Neural progenitor cell (in vitro differentiated cells): ENCODE results near the gene TRAF3. TPM values are rescaled to one million over a fixed set of nuclear protein-coding genes. Genes with fewer than 3 reads are reported as not detected.

ENCODE experiments used
- DNase-seq: peaks from one replicate; pipeline ENCODE4 v3.0.0-alpha.2; 2016; ENCODE audit warnings: low spot score
- H2AFZ ChIP-seq: fragments of 200-600 bp; sonication (generic); replicated peaks from 2 replicates; pipeline ENCODE4 v1.6.1; 2016; ENCODE audit warnings: antibody characterized with exemption
- H3F3A ChIP-seq: fragments of 200-600 bp; sonication (generic); 2 replicates; pipeline ENCODE4 v1.6.1; 2016; ENCODE audit warnings: antibody characterized with exemption, low read depth
- H3K27ac ChIP-seq: fragments of 200-600 bp; sonication (generic); 2 replicates; pipeline ENCODE4 v1.5.1; 2016; ENCODE audit warnings: mild to moderate bottlenecking
- H3K27me3 ChIP-seq: fragments of 200-600 bp; sonication (generic); 2 replicates; pipeline ENCODE4 v1.6.1; 2016; ENCODE audit warnings: mild to moderate bottlenecking, moderate library complexity
- H3K36me3 ChIP-seq: fragments of 200-600 bp; sonication (generic); 2 replicates; pipeline ENCODE4 v1.5.1; 2016
- H3K4me1 ChIP-seq: fragments of 200-600 bp; sonication (generic); 2 replicates; pipeline ENCODE4 v1.6.1; 2016; ENCODE audit warnings: mixed run types
- H3K4me2 ChIP-seq: fragments of 200-600 bp; sonication (generic); 2 replicates; pipeline ENCODE4 v1.6.1; 2016
- H3K4me3 ChIP-seq: fragments of 200-600 bp; sonication (generic); 2 replicates; pipeline ENCODE4 v1.5.1; 2016
- H3K79me2 ChIP-seq: fragments of 200-600 bp; sonication (generic); 2 replicates; pipeline ENCODE4 v1.6.1; 2016; ENCODE audit warnings: low read depth
- H3K9ac ChIP-seq: fragments of 200-600 bp; sonication (generic); 2 replicates; pipeline ENCODE4 v1.6.1; 2016
- H3K9me3 ChIP-seq: fragments of 200-600 bp; sonication (generic); 2 replicates; pipeline ENCODE4 v1.5.1; 2016; ENCODE audit warnings: low read depth
- H4K20me1 ChIP-seq: fragments of 200-600 bp; sonication (generic); 2 replicates; pipeline ENCODE4 v1.6.1; 2016; ENCODE audit warnings: low read depth
- H3K27ac Mint-ChIP-seq: 3 replicates; pipeline ENCODE4 v1.8.0; 2021; ENCODE audit warnings: mixed read lengths
- H3K27me3 Mint-ChIP-seq: 2 replicates; pipeline ENCODE4 v1.8.0; 2022; ENCODE audit warnings: low read depth, mild to moderate bottlenecking, inconsistent platforms, moderate library complexity, mixed read lengths; ENCODE audit not compliant: insufficient read depth
- H3K36me3 Mint-ChIP-seq: 3 replicates; pipeline ENCODE4 v1.8.0; 2021; ENCODE audit warnings: mixed read lengths
- H3K4me1 Mint-ChIP-seq: 3 replicates; pipeline ENCODE4 v1.8.0; 2021; ENCODE audit warnings: mixed read lengths
- H3K4me3 Mint-ChIP-seq: 3 replicates; pipeline ENCODE4 v1.8.0; 2021; ENCODE audit warnings: mild to moderate bottlenecking, moderate library complexity, mixed read lengths
- H3K9me3 Mint-ChIP-seq: 3 replicates; pipeline ENCODE4 v1.8.0; 2020; ENCODE audit warnings: mixed read lengths
- EZH2 ChIP-seq: fragments of 200-600 bp; sonication (generic); IDR thresholded peaks from 2 replicates; pipeline ENCODE4 v1.6.1; 2017; ENCODE audit warnings: antibody characterized with exemption, mild to moderate bottlenecking, moderate library complexity
- EZH2phosphoT487 ChIP-seq: fragments of 200-600 bp; sonication (generic); IDR thresholded peaks from 2 replicates; pipeline ENCODE4 v1.6.1; 2017; ENCODE audit warnings: antibody characterized with exemption
- total RNA-seq: library from RNA; depleted of rRNA; stranded (reverse); fragments of >200 nt; gene quantifications from 2 replicates; pipeline ENCODE4 v1.2.3, GENCODE V29; 2015; ENCODE audit warnings: low replicate concordance
- TF ChIP-seq, protein P1 (sequence below): fragments of 200-600 bp; sonication (generic); IDR thresholded peaks from 2 replicates; pipeline ENCODE4 v1.5.1; 2017; ENCODE audit warnings: antibody characterized with exemption, mild to moderate bottlenecking

Gene TRAF3
- total RNA-seq, 1 donor from 2014 or later: 18.1 TPM

DNA sequence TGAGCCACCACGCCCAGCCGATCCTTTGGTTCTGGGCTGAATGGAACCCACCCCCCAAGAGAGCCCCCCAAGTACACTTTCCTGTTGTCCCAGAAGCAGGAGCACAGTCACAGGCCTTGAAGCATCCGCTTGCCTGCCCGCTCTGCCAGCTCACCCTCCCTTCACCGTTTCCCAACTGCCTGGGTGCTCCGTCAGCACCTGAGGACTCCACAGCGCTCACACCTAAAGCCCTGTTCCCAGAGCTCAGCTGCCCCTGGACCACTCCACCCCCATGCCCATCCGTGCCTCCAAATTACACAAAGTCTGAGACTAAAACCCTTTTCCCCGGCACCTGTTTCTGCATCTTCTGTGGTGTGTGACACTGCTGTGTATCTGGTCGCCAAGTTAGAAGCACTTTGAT is 44.3 kb upstream of the TRAF3 start:
- no peaks in the 10 kb centered on the region for H3K4me1 ChIP-seq
- TF ChIP-seq EZH2phosphoT487 (no peak), EZH2 (no peak)
- TF ChIP-seq, protein P1, sequence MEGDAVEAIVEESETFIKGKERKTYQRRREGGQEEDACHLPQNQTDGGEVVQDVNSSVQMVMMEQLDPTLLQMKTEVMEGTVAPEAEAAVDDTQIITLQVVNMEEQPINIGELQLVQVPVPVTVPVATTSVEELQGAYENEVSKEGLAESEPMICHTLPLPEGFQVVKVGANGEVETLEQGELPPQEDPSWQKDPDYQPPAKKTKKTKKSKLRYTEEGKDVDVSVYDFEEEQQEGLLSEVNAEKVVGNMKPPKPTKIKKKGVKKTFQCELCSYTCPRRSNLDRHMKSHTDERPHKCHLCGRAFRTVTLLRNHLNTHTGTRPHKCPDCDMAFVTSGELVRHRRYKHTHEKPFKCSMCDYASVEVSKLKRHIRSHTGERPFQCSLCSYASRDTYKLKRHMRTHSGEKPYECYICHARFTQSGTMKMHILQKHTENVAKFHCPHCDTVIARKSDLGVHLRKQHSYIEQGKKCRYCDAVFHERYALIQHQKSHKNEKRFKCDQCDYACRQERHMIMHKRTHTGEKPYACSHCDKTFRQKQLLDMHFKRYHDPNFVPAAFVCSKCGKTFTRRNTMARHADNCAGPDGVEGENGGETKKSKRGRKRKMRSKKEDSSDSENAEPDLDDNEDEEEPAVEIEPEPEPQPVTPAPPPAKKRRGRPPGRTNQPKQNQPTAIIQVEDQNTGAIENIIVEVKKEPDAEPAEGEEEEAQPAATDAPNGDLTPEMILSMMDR: no peak
- no peaks in the 10 kb centered on the region for H3K79me2 ChIP-seq
- Mint-ChIP-seq H3K36me3 (peaks cover 19% of the 10 kb centered on the region), H3K27ac (peak overlapping the region; percentile 42), H3K4me1 (peaks cover 2% of the 10 kb centered on the region), H3K9me3 (no peaks in the 10 kb centered on the region), H3K27me3 (peaks cover 4% of the 10 kb centered on the region), H3K4me3 (no peak overlapping the region)
- no peaks in the 10 kb centered on the region for H3K27me3 ChIP-seq
- H3K27ac ChIP-seq: no peak overlapping the region
- no peak overlapping the region for H2AFZ ChIP-seq
- H3F3A ChIP-seq: no peaks in the 10 kb centered on the region
- H3K4me2 ChIP-seq: no peak overlapping the region
- no peak for DNase-seq
- H4K20me1 ChIP-seq: peaks cover 8% of the 10 kb centered on the region
- H3K36me3 ChIP-seq: no peaks in the 10 kb centered on the region
- no peak overlapping the region for H3K9ac ChIP-seq
- H3K4me3 ChIP-seq: no peak overlapping the region
- no peaks in the 10 kb centered on the region for H3K9me3 ChIP-seq

DNA sequence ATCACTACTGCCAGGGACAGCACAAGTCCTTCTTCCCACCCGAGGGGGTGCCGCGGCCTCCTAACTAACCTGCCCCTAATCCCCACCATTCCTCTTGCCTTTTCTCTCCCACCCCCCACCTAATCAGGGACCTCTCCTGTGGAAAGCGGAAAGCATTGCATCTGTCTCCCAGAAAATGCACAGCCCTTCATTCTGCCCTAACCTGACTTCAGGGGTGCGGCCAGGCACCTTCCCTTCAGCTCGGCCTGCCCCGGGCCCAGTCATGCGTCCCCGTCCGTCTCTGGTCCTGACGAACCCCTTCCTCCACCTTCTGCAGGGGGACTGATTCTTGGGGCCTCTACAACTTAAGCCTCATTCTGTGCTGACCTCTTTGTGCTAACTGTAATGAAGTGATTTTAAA is 43.9 kb upstream of the TRAF3 start:
- no peak for DNase-seq
- TF ChIP-seq EZH2: no peak
- TF ChIP-seq, protein P1: no peak
- TF ChIP-seq EZH2phosphoT487: no peak
- no peak overlapping the region for H2AFZ ChIP-seq

DNA sequence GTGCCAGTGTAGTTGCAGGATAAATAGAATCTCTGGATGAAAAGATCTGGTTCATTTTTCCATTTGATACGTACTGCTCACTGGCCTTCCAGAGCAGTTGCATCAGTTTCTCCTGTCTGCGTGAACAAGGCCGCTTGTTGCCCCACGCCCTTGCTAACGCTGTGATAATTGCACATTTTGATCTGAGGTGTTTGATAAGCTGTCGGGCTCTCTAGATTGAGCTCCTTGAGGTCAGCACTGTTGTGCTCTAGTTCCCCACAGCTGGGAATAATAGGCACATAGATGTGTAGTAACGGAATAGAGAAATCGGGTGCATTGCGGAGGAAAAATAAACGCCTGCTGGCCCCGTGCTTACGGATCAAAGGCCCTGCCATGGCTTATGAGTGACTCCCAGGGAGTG is 42.8 kb upstream of the TRAF3 start:
- TF ChIP-seq EZH2phosphoT487 (no peak), EZH2 (no peak)
- TF ChIP-seq, protein P1: no peak

More for the DNA sequence above, 43.9 kb upstream of the TRAF3 start:
- Mint-ChIP-seq H3K4me1 (peaks cover 2% of the 10 kb centered on the region), H3K27me3 (peaks cover 4% of the 10 kb centered on the region), H3K4me3 (no peak overlapping the region), H3K27ac (peak overlapping the region; percentile 42), H3K36me3 (peaks cover 18% of the 10 kb centered on the region), H3K9me3 (no peaks in the 10 kb centered on the region)
- H3K4me3 ChIP-seq: no peak overlapping the region
- H3K4me1 ChIP-seq: no peaks in the 10 kb centered on the region
- no peak overlapping the region for H3K4me2 ChIP-seq
- no peak overlapping the region for H3K27ac ChIP-seq
- H3F3A ChIP-seq: no peaks in the 10 kb centered on the region
- peaks cover 8% of the 10 kb centered on the region for H4K20me1 ChIP-seq
- no peaks in the 10 kb centered on the region for H3K36me3 ChIP-seq
- no peak overlapping the region for H3K9ac ChIP-seq
- H3K79me2 ChIP-seq: no peaks in the 10 kb centered on the region
- H3K27me3 ChIP-seq: no peaks in the 10 kb centered on the region
- no peaks in the 10 kb centered on the region for H3K9me3 ChIP-seq

More for the DNA sequence above, 42.8 kb upstream of the TRAF3 start:
- no peak for DNase-seq
- H3K4me3 Mint-ChIP-seq: no peak overlapping the region
- H3K36me3 Mint-ChIP-seq: peaks cover 18% of the 10 kb centered on the region
- H3K27ac Mint-ChIP-seq: no peak overlapping the region
- no peak overlapping the region for H2AFZ ChIP-seq
- H3F3A ChIP-seq: no peaks in the 10 kb centered on the region
- peaks cover 6% of the 10 kb centered on the region for H3K27me3 Mint-ChIP-seq
- H3K4me3 ChIP-seq: no peak overlapping the region
- H3K9ac ChIP-seq: no peak overlapping the region
- peaks cover 2% of the 10 kb centered on the region for H3K4me1 Mint-ChIP-seq
- H3K4me2 ChIP-seq: no peak overlapping the region
- H3K36me3 ChIP-seq: no peaks in the 10 kb centered on the region
- no peaks in the 10 kb centered on the region for H3K27me3 ChIP-seq
- H3K27ac ChIP-seq: no peak overlapping the region
- peaks cover 8% of the 10 kb centered on the region for H4K20me1 ChIP-seq
- H3K9me3 ChIP-seq: no peaks in the 10 kb centered on the region
- H3K79me2 ChIP-seq: no peaks in the 10 kb centered on the region
- H3K4me1 ChIP-seq: no peaks in the 10 kb centered on the region
- H3K9me3 Mint-ChIP-seq: peaks cover under 1% of the 10 kb centered on the region
